ENCODE data around the gene MBNL1.
A peak's percentile ranks its signal among the peaks of the same experiment; 100 is the strongest.

The MBNL1 gene

DNA sequence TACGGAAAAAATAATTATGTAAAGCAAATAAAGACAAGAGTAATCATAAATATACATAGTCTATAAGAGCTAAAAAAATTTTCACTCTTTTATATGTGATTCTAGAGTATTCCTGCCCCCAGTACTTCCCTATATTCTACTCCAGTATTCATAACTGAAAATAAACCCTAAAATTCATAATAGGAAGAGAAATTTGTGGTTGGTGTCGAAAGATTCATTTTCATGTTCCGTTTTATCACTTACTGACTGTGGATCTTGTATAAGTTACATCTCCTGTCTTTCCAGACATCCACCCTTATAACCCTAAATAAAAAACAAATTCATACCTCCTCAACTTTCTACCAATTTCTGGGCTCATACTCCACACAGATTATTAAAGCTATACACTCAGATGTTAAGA lies 16.0 kb upstream of the MBNL1 start:
- DNase-seq (ENCODE audit: low read depth), result no peak

- no peak for DNase-seq (ENCODE audit: low read depth)
These were observed 15.2 kb upstream of the MBNL1 start for GRCh38 chr3:152253514-152253913.

DNA sequence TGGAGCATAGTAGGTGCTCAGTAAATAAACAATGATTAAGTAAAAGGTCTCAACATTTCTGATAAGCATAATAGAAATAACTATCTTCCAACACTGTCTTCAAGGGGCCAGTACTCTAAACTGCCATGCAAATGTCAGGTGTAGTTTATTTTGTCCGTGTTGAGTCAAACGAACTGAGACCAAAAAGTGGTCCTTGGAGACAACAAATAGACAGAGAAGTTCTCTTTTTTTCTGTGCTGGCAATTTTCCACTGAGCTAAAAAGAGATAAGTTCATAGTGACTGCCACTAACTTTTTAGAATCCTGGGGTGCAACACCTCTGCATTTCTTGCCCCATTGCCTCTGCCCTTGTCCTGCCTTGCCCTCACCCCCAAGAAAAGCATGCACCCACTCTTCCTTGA lies 14.7 kb upstream of the MBNL1 start:
- no peak for DNase-seq (ENCODE audit: low read depth)

GRCh38 chr3:152255290-152255689 lies 13.4 kb upstream of the MBNL1 start:
- DNase-seq (ENCODE audit: low read depth), result no peak

- DNase-seq (ENCODE audit: low read depth), result no peak
These were observed 11.7 kb upstream of the MBNL1 start for GRCh38 chr3:152256851-152257562.

GRCh38 chr3:152257563-152258035 lies 11.1 kb upstream of the MBNL1 start:
- no peak for DNase-seq (ENCODE audit: low read depth)

GRCh38 chr3:152258448-152259393 lies 10.0 kb upstream of the MBNL1 start:
- DNase-seq (ENCODE audit: low read depth), result peak; percentile 66

DNA sequence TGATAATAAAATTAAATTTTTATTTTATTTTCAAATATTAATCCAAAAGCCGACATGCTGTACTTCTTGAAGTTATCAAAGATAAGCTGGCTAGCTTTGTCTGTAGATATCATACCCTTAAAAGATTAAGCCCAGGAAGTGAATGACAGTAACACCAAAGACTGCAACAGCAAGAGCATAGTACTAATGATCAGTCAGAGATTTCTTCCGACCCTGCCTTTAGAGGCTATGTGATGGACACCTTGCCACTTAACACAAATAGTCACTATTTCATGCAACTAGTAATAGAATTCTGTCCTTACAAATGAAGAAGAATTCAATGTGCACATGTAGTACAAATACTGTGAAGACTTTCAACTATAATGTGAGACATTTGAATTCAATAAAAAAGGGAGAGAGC lies 9.3 kb upstream of the MBNL1 start:
- DNase-seq (ENCODE audit: low read depth), result no peak

DNA sequence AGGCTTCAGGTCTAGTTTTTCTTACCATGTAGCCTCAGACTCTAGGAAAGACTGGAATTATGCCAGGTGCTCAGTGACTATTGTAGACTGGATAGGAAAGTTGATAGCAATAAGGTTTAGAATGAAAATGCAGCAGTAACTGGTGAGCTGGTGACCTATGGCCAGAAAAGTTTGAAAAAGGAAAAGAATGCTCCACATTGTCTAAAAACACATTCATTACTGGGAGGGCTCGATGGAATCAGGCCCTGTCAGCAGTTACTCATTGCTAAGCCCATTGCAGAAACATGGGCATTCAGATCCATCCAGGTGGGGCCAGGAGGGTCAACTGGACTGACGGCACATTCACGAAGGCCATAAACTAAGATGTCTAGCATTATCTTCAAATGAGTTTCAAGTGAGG lies 8.7 kb upstream of the MBNL1 start:
- no peak for DNase-seq (ENCODE audit: low read depth)

GRCh38 chr3:152260529-152260928 lies 8.2 kb upstream of the MBNL1 start:
- DNase-seq (ENCODE audit: low read depth), result no peak

DNA sequence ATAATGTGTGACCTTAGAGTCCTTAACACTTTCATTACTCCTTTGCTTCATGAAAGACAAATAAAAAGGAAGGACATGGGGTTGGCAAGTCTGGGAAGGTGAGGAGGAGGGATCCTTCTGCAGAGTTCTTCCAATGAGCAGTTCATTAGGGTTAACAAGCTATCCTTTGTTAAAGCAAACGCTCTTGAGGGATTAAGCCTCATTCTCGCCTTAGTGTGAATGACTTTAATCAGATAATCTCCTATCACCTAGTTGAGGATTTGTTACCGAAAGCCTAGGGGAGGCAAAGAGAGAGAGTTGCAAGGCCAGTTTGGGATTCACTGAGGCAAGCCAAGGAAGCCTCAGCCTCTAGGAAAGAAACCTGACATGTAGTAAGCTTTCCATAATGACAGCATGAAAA lies 7.4 kb upstream of the MBNL1 start:
- DNase-seq (ENCODE audit: low read depth), result no peak

- no peak for DNase-seq (ENCODE audit: low read depth)
These were observed 5.0 kb upstream of the MBNL1 start for GRCh38 chr3:152263711-152264110.

GRCh38 chr3:152264378-152264777 lies 4.4 kb upstream of the MBNL1 start:
- no peak for DNase-seq (ENCODE audit: low read depth)

DNA sequence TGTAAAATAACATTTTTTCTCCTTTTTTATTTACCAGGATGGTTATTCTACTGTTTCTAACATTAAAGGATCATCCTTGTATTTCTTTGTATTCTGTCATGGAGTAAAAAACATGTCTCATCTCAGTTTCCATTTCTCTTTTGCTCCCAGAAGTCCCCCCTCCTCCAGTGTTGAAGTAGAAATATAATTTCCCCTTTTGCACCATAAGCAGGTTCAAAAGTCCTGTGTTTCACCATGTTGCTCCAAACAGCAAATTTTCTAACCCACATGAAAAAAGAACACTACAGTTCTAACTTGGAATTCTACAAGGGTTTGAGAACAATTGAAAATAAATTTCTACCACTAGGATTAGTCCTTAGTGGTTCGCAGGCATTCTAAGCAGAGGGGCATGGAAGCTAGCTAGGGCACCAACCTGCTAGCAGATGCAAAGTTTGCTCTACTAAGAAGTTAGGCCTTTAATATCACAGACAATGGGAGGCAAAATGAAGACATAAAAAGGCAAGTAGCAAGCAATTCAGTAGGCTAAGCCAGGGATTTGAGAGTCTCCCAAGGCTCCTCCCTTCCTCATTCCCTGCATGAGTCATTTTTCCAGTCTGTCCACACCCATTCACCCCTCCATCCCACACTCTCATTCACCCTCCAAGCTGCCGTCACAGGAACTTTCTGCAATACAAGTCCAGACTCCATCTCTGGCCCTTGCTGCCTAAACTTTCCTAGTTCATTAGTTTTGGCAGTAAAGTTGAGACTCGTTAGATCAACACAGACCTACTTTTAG lies 2.3 kb upstream of the MBNL1 start:
- no peak for DNase-seq (ENCODE audit: low read depth)

- DNase-seq (ENCODE audit: low read depth), result no peak
These were observed 736 bp upstream of the MBNL1 start for GRCh38 chr3:152267831-152268554.

DNA sequence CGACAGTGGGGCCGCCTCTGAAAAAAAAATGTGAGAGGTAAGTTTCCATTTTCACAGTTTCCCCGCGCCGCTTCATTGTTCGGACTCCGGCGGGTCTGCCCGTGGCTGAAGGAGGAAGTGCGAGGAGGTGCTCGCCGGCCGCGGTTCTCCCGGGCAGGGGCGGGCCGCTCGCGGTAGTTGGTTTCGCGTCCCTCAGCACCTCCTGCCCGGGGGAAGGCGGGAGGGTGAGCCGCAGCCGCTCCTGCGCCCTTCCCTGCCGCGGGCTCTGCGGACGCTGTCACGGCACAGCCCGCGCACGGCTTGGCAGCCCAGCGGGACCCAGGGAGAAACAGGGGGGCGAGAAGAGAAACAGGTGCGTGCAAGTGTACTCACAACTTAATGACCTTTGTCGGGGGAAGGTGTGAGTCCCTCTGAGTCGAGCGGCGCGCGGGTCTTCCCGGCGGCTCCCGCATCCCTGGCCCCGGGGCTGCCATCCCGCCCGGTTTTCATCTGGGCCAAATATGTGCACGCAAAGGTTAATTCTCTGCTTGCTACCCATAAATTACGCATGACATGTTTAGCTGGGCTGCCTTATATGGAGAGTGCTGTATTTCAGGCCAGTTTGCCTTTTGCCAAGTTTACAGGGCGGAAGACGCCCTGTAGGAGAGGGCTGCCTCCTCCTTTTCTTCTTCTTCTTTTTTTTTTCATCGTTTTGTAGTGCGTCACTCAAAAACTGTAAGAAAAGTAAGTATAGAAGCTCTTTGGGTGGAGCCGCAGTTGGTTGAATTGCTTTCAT lies 514 bp downstream of the MBNL1 start:
- peak; percentile 57 for DNase-seq (ENCODE audit: low read depth)

GRCh38 chr3:152269831-152270734 lies 1.4 kb downstream of the MBNL1 start:
- peak; percentile 34 for DNase-seq (ENCODE audit: low read depth)

DNA sequence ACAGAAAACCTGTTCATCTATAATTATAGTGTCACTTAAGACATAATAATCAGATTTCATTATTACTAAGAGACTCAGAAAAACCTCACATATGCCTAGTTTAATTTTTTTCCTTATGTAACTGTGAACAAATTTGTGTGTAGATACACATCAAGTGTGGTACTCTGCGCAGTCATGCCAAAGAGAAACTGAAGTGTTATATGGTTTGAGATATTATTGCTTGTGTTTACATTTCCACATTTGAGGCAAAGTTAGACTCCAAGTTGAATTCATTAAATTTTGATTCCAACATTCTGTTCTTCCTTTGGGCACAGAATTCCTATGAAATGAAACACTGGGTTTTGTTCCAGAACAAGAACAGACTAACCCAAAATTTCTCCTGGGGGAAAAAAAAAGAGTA lies 2.2 kb downstream of the MBNL1 start:
- no peak for DNase-seq (ENCODE audit: low read depth)

DNA sequence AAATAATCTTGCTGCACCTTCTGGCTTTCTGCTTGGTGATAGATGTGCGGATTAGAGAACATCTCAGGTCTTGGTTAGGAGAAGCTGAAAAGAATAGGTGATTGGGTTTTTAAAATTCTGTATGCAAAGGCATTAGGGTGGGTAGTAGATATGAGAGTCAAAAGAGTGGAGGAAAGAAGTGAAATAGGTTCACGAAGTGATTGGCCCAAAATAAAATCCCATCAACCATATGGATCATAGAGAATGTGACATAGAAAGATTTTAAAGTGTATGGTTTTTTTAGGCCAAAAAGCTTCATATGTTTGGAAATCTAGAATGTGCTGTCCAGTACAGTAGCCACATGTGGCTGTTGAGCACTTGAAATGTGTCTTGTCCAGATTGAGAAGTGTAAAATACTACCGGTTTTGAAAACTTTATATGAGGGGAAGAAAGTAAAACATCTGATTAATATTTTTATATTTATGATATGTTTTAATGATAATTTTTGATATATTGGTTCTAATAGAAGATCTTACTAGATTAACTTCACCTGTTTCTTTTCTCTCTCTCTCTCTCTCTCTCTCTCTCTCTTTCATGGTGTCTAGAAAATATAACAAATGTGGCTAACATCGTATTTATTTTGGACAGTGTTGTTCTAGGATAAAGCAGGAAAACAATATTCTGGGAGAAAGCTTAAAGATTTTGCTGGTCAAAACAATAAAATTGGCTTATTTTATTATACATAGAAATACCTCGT lies 2.9 kb downstream of the MBNL1 start:
- DNase-seq (ENCODE audit: low read depth), result no peak

All from T follicular helper cell (primary cell).